Stimulated activated CD4-positive, alpha-beta T cell treated with anti-CD3 and anti-CD28 coated beads, Interleukin-12 subunit alpha, Interleukin-12 subunit beta, amount 100 ng/mL, for 48 hours (primary cell): Measurements from ENCODE around the gene PLBD2.
"Not testable (repeated sequence)": the region's sequence is repeated elsewhere in the genome, so short reads cannot be mapped to it uniquely, and the experiment has no call there.

Experiments used
- DNase-seq, 3 donors: peaks; one replicate each; pipeline ENCODE4 v3.0.0-alpha.2; 2020; ENCODE audit warnings: low read depth in 2 of 3, low spot score in 1 of 3

PLBD2 gene

GRCh38 chr12:113333877-113334785 is 24.3 kb upstream of the PLBD2 start:
- DNase-seq: no peak

GRCh38 chr12:113334786-113335539 is 23.4 kb upstream of the PLBD2 start, which contains the start of gene SLC8B1:
Gene SLC8B1, minus strand, starts transcription at chr12:113335109. Its CDS starts 2,231 bp downstream, at chr12:113332878.
- DNase-seq: peak; percentile 79 to 97 (median 80)

GRCh38 chr12:113339540-113339939 is 18.8 kb upstream of the PLBD2 start:
- no peak for DNase-seq

- DNase-seq: no peak
Observed at GRCh38 chr12:113340061-113340460, 18.3 kb upstream of the PLBD2 start.

GRCh38 chr12:113341535-113341934 is 16.9 kb upstream of the PLBD2 start:
- DNase-seq: no peak

- DNase-seq: no peak
Observed at GRCh38 chr12:113345318-113345717, 13.1 kb upstream of the PLBD2 start.

- no peak for DNase-seq
Observed at GRCh38 chr12:113346353-113346752, 12.0 kb upstream of the PLBD2 start.

GRCh38 chr12:113347107-113347506 is 11.3 kb upstream of the PLBD2 start:
- no peak for DNase-seq

GRCh38 chr12:113347892-113348291 is 10.5 kb upstream of the PLBD2 start:
- DNase-seq: no peak

- DNase-seq: no peak
Observed at GRCh38 chr12:113348849-113349536, 9.4 kb upstream of the PLBD2 start.

GRCh38 chr12:113351089-113351488 is 7.3 kb upstream of the PLBD2 start:
- no peak for DNase-seq

- DNase-seq: not testable (repeated sequence)
Observed at GRCh38 chr12:113354192-113354591, 4.2 kb upstream of the PLBD2 start.

- DNase-seq: no peak
Observed at GRCh38 chr12:113359133-113359938, 949 bp downstream of the PLBD2 start.

- DNase-seq: no peak
Observed at GRCh38 chr12:113359939-113360748, 1.8 kb downstream of the PLBD2 start.

- no peak for DNase-seq
Observed at GRCh38 chr12:113361574-113362370, 3.4 kb downstream of the PLBD2 start.

GRCh38 chr12:113364698-113365097 is 6.3 kb downstream of the PLBD2 start:
- DNase-seq: no peak

GRCh38 chr12:113365639-113366395 is 7.4 kb downstream of the PLBD2 start:
- no peak for DNase-seq

GRCh38 chr12:113366827-113367226 is 8.4 kb downstream of the PLBD2 start:
- no peak for DNase-seq
